GM23338 (cell line): ENCODE measurements around the gene BMF. TPM values are rescaled to one million over a fixed set of nuclear protein-coding genes. Genes with fewer than 3 reads are reported as not detected.

ENCODE experiments used
- CREB1 ChIP-seq: fragments of 250-450 bp; sonication (Bioruptor Pico); IDR thresholded peaks from 2 replicates; pipeline ENCODE4 v1.5.0; 2020; ENCODE audit warnings: low read depth, mild to moderate bottlenecking, moderate library complexity
- CTCF ChIP-seq, 2 experiments: fragments of 200-600 bp in 1 of 2; sonication (generic) in 1 of 2; conservative IDR thresholded peaks; 2 replicates each; pipeline versions ENCODE4 v1.5.1 to v1.6.1; 2016 to 2017; ENCODE audit warnings: antibody characterized with exemption in 2 of 2, low read depth in 2 of 2, mild to moderate bottlenecking in 2 of 2, moderate library complexity in 1 of 2
- EZH2 ChIP-seq: fragments of 200-600 bp; sonication (generic); IDR thresholded peaks from one replicate; pipeline ENCODE4 v1.8.0; 2017; ENCODE audit warnings: antibody characterized with exemption, mild to moderate bottlenecking, low read depth; ENCODE audit not compliant: unreplicated experiment
- EZH2phosphoT487 ChIP-seq: fragments of 200-600 bp; sonication (generic); IDR thresholded peaks from one replicate; pipeline ENCODE4 v1.8.1; 2018; ENCODE audit warnings: antibody characterized with exemption; ENCODE audit not compliant: unreplicated experiment
- JUNB ChIP-seq: IDR thresholded peaks from one replicate; pipeline ENCODE4 v1.6.1; 2016; ENCODE audit warnings: antibody characterized with exemption; ENCODE audit not compliant: unreplicated experiment
- ZNF331 ChIP-seq: fragments of 250-450 bp; sonication (Bioruptor Pico); IDR thresholded peaks from 2 replicates; pipeline ENCODE4 v1.5.0; 2020; ENCODE audit warnings: low read depth, mild to moderate bottlenecking, moderate library complexity
- ZNF462 ChIP-seq: fragments of 250-450 bp; sonication (Bioruptor Pico); IDR thresholded peaks from 2 replicates; pipeline ENCODE4 v1.5.0; 2020; ENCODE audit warnings: mild to moderate bottlenecking, moderate library complexity
- polyA plus RNA-seq: library from polyadenylated mRNA; unstranded; fragments of >200 nt; fragmentation: Nextera tagmentation; extraction: Ambion mirVana; gene quantifications from 2 replicates; pipeline ENCODE4 v1.2.1, GENCODE V29; 2016
- total RNA-seq: library from RNA; depleted of rRNA; stranded (reverse); fragments of >200 nt; shearing (Covaris generic); gene quantifications from 2 replicates; pipeline ENCODE4 v1.2.3, GENCODE V29; 2014

BMF gene
- total and polyA plus RNA-seq, 2 experiments from 2014 or later, result 2.0 to 20.3 TPM

GRCh38 chr15:40130118-40130517 lies 21.4 kb upstream of the BMF start (continued):
- no peak for TF ChIP-seq ZNF462
- TF ChIP-seq CREB1, result no peak
- TF ChIP-seq JUNB, result no peak
- no peak for TF ChIP-seq CTCF (conservative IDR thresholded peaks at IDR 0.05; ENCODE audit: low read depth in 2 of 2)
- no peak for TF ChIP-seq ZNF331 (CRISPR knock-in tag)
- TF ChIP-seq EZH2phosphoT487, result no peak
- no peak for TF ChIP-seq EZH2
